A549 (cell line): ENCODE measurements around the gene TASOR2. TPM values are rescaled to one million over a fixed set of nuclear protein-coding genes. Genes with fewer than 3 reads are reported as not detected.

Source experiments
- ATAC-seq, 2 experiments: fragments of 200-7000 bp in 1 of 2; fragments of >200 bp in 1 of 2; cut with Nextera tagmentation in 1 of 2; cut with Tn5 transposase in 1 of 2; 3 replicates each; pipeline versions ENCODE4 v1.8.0 to v1.9.1; 2018 to 2020; ENCODE audit warnings: mild to moderate bottlenecking in 1 of 2, moderate library complexity in 1 of 2
- CTCF ChIA-PET: fragments of 300-600 bp; sonication (Branson Sonifier 250); formaldehyde crosslinking; extraction: SDS; loops from one replicate; lab custom pipeline; 2021; ENCODE audit warnings: antibody characterized with exemption, inconsistent platforms; lab: Yijun Ruan, JAX
- POLR2A ChIA-PET: fragments of 350-600 bp; formaldehyde crosslinking; extraction: SDS; loops from one replicate; lab custom pipeline; 2021; ENCODE audit warnings: antibody characterized with exemption, inconsistent platforms; lab: Yijun Ruan, JAX
- DNase-seq, 2 experiments: peaks; one replicate each; pipeline versions ENCODE4 v3.0.0 to v3.0.0-alpha.2; 2011 to 2016; ENCODE audit warnings: low read depth in 1 of 2, low spot score in 1 of 2
- FAIRE-seq: peaks from 2 replicates; lab custom pipeline; 2011; peaks lifted over from hg19 to GRCh38; lab: Jason Lieb, UNC
- H3K27ac ChIP-seq, 2 experiments: fragments of >200 bp; sonication (Bioruptor Twin); formaldehyde crosslinking; 3 replicates each; pipeline ENCODE4 v1.5.1; 2016 to 2017
- H3K4me1 ChIP-seq: fragments of >200 bp; sonication (Bioruptor Twin); formaldehyde crosslinking; 3 replicates; pipeline ENCODE4 v1.6.1; 2016
- H3K4me2 ChIP-seq: fragments of >200 bp; sonication (Bioruptor Twin); formaldehyde crosslinking; 3 replicates; pipeline ENCODE4 v1.6.1; 2016
- H3K4me3 ChIP-seq: fragments of >200 bp; sonication (Bioruptor Twin); formaldehyde crosslinking; 3 replicates; pipeline ENCODE4 v1.5.1; 2016
- H3K9me3 ChIP-seq: fragments of >200 bp; sonication (Bioruptor Twin); formaldehyde crosslinking; 3 replicates; pipeline ENCODE4 v1.6.1; 2016
- BHLHE40 ChIP-seq: IDR thresholded peaks from 2 replicates; pipeline ENCODE4 v1.6.1; 2012; ENCODE audit warnings: low read depth, low read length, inconsistent platforms
- CEBPB ChIP-seq, 2 experiments: fragments of >200 bp in 1 of 2; sonication (Bioruptor Twin) in 1 of 2; formaldehyde crosslinking in 1 of 2; IDR thresholded peaks; 2 replicates each; pipeline ENCODE4 v1.6.1; 2012 to 2016
- CHD2 ChIP-seq: fragments of 150-350 bp; IDR thresholded peaks from 2 replicates; pipeline ENCODE4 v1.6.1; 2014; ENCODE audit warnings: low read length; ENCODE audit not compliant: partially characterized antibody
- EHF ChIP-seq: fragments of 250-450 bp; sonication (Bioruptor Pico); IDR thresholded peaks from 2 replicates; pipeline ENCODE4 v1.5.0; 2020; ENCODE audit warnings: mild to moderate bottlenecking
- ELK1 ChIP-seq: fragments of 150-350 bp; IDR thresholded peaks from 2 replicates; pipeline ENCODE4 v1.6.1; 2014; ENCODE audit warnings: low read depth, mild to moderate bottlenecking, low read length
- FOSB ChIP-seq: fragments of 250-450 bp; sonication (Bioruptor Pico); IDR thresholded peaks from 2 replicates; pipeline ENCODE4 v1.5.0; 2020; ENCODE audit warnings: mild to moderate bottlenecking, moderate library complexity
- FOXS1 ChIP-seq: fragments of 250-450 bp; sonication (Bioruptor Pico); IDR thresholded peaks from 2 replicates; pipeline ENCODE4 v1.5.0; 2020; ENCODE audit warnings: mild to moderate bottlenecking, moderate library complexity
- HES2 ChIP-seq: fragments of >200 bp; sonication (Bioruptor Twin); formaldehyde crosslinking; IDR thresholded peaks from 2 replicates; pipeline ENCODE4 v1.6.1; 2016
- HMGXB4 ChIP-seq: fragments of 250-450 bp; sonication (Bioruptor Pico); IDR thresholded peaks from 2 replicates; pipeline ENCODE4 v1.5.0; 2021; ENCODE audit warnings: mild to moderate bottlenecking, moderate library complexity, borderline replicate concordance
- HOXA7 ChIP-seq: fragments of 250-450 bp; sonication (Bioruptor Pico); IDR thresholded peaks from 2 replicates; pipeline ENCODE4 v1.5.0; 2020; ENCODE audit warnings: mild to moderate bottlenecking, moderate library complexity
- JUN ChIP-seq, 2 experiments: fragments of >200 bp; sonication (Bioruptor Twin); formaldehyde crosslinking; IDR thresholded peaks; 2 replicates in 1 of 2; 3 replicates in 1 of 2; pipeline ENCODE4 v1.6.1; 2016 to 2017
- JUNB ChIP-seq: fragments of >200 bp; sonication (Bioruptor Twin); formaldehyde crosslinking; IDR thresholded peaks from 2 replicates; pipeline ENCODE4 v1.6.1; 2016
- MAX ChIP-seq: IDR thresholded peaks from 2 replicates; pipeline ENCODE4 v1.6.1; 2012
- MYC ChIP-seq: IDR thresholded peaks from 2 replicates; pipeline ENCODE4 v1.6.1; 2012; ENCODE audit warnings: mild to moderate bottlenecking, inconsistent platforms, low read length, improper control_type of control experiment, borderline replicate concordance
- NFE2L2 ChIP-seq: fragments of 150-350 bp; conservative IDR thresholded peaks from 2 replicates; pipeline ENCODE4 v1.6.1; 2014; ENCODE audit warnings: low read length
- NPAS2 ChIP-seq: fragments of 250-450 bp; sonication (Bioruptor Pico); IDR thresholded peaks from 2 replicates; pipeline ENCODE4 v1.8.0; 2022; ENCODE audit warnings: mild to moderate bottlenecking, moderate library complexity, borderline replicate concordance
- PHF8 ChIP-seq: fragments of 200-600 bp; sonication (generic); IDR thresholded peaks from 2 replicates; pipeline ENCODE4 v1.6.1; 2016; ENCODE audit warnings: low read depth, mild to moderate bottlenecking, antibody characterized with exemption, moderate library complexity, borderline replicate concordance
- RFX5 ChIP-seq: fragments of 450-650 bp; IDR thresholded peaks from 2 replicates; pipeline ENCODE4 v1.7.1; 2014; ENCODE audit warnings: antibody characterized with exemption, mild to moderate bottlenecking, moderate library complexity
- RNF2 ChIP-seq: fragments of 200-600 bp; sonication (generic); IDR thresholded peaks from 2 replicates; pipeline ENCODE4 v1.6.1; 2016; ENCODE audit warnings: low read depth, mild to moderate bottlenecking, antibody characterized with exemption, moderate library complexity, borderline replicate concordance
- ZC3H11A ChIP-seq: fragments of 450-650 bp; IDR thresholded peaks from 2 replicates; pipeline ENCODE4 v1.6.1; 2014; ENCODE audit warnings: antibody characterized with exemption, mild to moderate bottlenecking
- WGBS: methylation state at CpG from one replicate; pipeline ENCODE4 v1.1.6; 2017; ENCODE audit errors: missing lambda C conversion rate; 5-methylcytosine and 5-hydroxymethylcytosine counted together
- polyA plus RNA-seq, 4 experiments: library from polyadenylated mRNA; depleted of rRNA in 3 of 4; stranded (reverse); fragments of >200 nt; fragmentation: RNase III in 1 of 4; extraction: RNeasy Plus Mini Kit Qiagen cat#74134 plus additional on column Dnase treatment in 1 of 4; gene quantifications; 2 replicates in 3 of 4; 3 replicates in 1 of 4; pipeline ENCODE4 v1.2.3, GENCODE V29; 2011 to 2017

The TASOR2 gene
- polyA plus RNA-seq, 2 of the 4 experiments (the other 2 are of a cell fraction) = 27.0 to 96.7 TPM

- Histone ChIP-seq H3K4me3 (no peak overlapping the region), H3K4me1 (peaks cover 16% of the 10 kb centered on the region), H3K4me2 (no peak overlapping the region), H3K9me3 (no peaks in the 10 kb centered on the region), H3K27ac (no peak overlapping the region)
- ATAC-seq (no peak), DNase-seq (no peak), FAIRE-seq (no peak)
- WGBS = 81% methylated on average over 6 of the region's 6 CpGs
- TF ChIP-seq RFX5 = no peak
- POLR2A ChIA-PET = no interaction called here
- CTCF ChIA-PET = no interaction called here
These were observed 23.6 kb upstream of the TASOR2 start for GRCh38 chr10:5661043-5661442.

- TF ChIP-seq BHLHE40 (no peak), EHF (CRISPR knock-in tag) (no peak)
- TF ChIP-seq, all 56 proteins: peak for 0
- no peak overlapping the region for H3K4me3 ChIP-seq
- FAIRE-seq = no peak
- H3K9me3 ChIP-seq = no peaks in the 10 kb centered on the region
- ATAC-seq = no peak
- 94% methylated on average over 9 of the region's 9 CpGs for WGBS
- DNase-seq = no peak
- POLR2A ChIA-PET = interaction anchor here (1.0 kb wide), 1 partner anchor 114 kb away, joined by 3 read pairs; no protein-coding TSS in a partner anchor
- CTCF ChIA-PET = interaction anchor here (2.0 kb wide), 1 partner anchor 40 kb away, joined by 9 read pairs; no protein-coding TSS in a partner anchor
- H3K4me1 ChIP-seq = peaks cover 22% of the 10 kb centered on the region
- H3K27ac ChIP-seq = no peak overlapping the region
- H3K4me2 ChIP-seq = no peak overlapping the region
These were observed 21.7 kb upstream of the TASOR2 start for GRCh38 chr10:5662708-5663579.

GRCh38 chr10:5663692-5664427, 20.8 kb upstream of the TASOR2 start:
- POLR2A ChIA-PET = interaction anchor here (0.6 to 1.0 kb wide), 2 partner anchors 10 to 115 kb away, joined by 3 read pairs; no protein-coding TSS in a partner anchor
- peaks cover 22% of the 10 kb centered on the region for H3K4me1 ChIP-seq
- CTCF ChIA-PET = interaction anchor here (1.2 to 2.2 kb wide), 2 partner anchors 30 to 41 kb away, joined by 3 to 9 read pairs; no protein-coding TSS in a partner anchor
- H3K4me3 ChIP-seq = no peak overlapping the region
- H3K9me3 ChIP-seq = no peaks in the 10 kb centered on the region
- TF ChIP-seq JUN (IDR thresholded peaks at IDR 0.05) (no peak), FOXS1 (CRISPR knock-in tag) (no peak), FOSB (CRISPR knock-in tag) (no peak), JUNB (no peak), MAX (no peak), CHD2 (no peak), HOXA7 (CRISPR knock-in tag) (no peak), NPAS2 (no peak), ELK1 (no peak), HMGXB4 (CRISPR knock-in tag) (no peak), NFE2L2 (no peak), RNF2 (no peak), MYC (no peak), CEBPB (IDR thresholded peaks at IDR 0.05) (no peak), ZC3H11A (no peak), PHF8 (no peak), HES2 (no peak), RFX5 (no peak)
- H3K4me2 ChIP-seq = no peak overlapping the region
- FAIRE-seq (no peak), ATAC-seq (peak in 1 of 2 experiments; percentile 43; a peak in 3 of 6 replicates), DNase-seq (peak in 1 of 2 experiments; percentile 36)
- WGBS = 67% methylated on average over 12 of the region's 12 CpGs
- no peak overlapping the region for H3K27ac ChIP-seq
